OCI-LY3 (cell line): ENCODE measurements around the gene MPV17L2.
"Not testable (repeated sequence)": the region's sequence is repeated elsewhere in the genome, so short reads cannot be mapped to it uniquely, and the experiment has no call there.

ENCODE experiments used
- H2AFZ ChIP-seq: fragments of 200-600, 300-600 bp; shearing (Covaris generic); 2 replicates; pipeline ENCODE4 v1.6.0; 2014; ENCODE audit warnings: antibody characterized with exemption, low read depth, low read length
- H3K27ac ChIP-seq: fragments of 200-600, 300-600 bp; sonication (generic); 2 replicates; pipeline ENCODE4 v1.5.1; 2014; ENCODE audit warnings: mild to moderate bottlenecking, low read length, moderate library complexity, mixed read lengths
- H3K27me3 ChIP-seq: fragments of 200-600, 300-600 bp; sonication (generic); 2 replicates; pipeline ENCODE4 v1.6.1; 2014; ENCODE audit warnings: low read depth, low read length, mixed read lengths
- H3K36me3 ChIP-seq: fragments of 200-600, 300-600 bp; sonication (generic); replicated peaks from 2 replicates; pipeline ENCODE3; 2014; ENCODE audit warnings: low read depth, low read length, mixed read lengths
- H3K4me1 ChIP-seq: fragments of 300-600, 200-600 bp; sonication (generic); 2 replicates; pipeline ENCODE4 v1.6.1; 2014; ENCODE audit warnings: low read length, mixed read lengths
- H3K4me2 ChIP-seq: fragments of 200-600, 300-600 bp; sonication (generic); 2 replicates; pipeline ENCODE4 v1.6.1; 2014; ENCODE audit warnings: low read length, mixed read lengths
- H3K4me3 ChIP-seq: fragments of 300-600, 200-600 bp; sonication (generic); 2 replicates; pipeline ENCODE4 v1.5.1; 2014; ENCODE audit warnings: antibody characterized with exemption, mild to moderate bottlenecking, low read length, moderate library complexity
- H3K79me2 ChIP-seq: fragments of 300-600, 200-600 bp; shearing (Covaris generic); 2 replicates; pipeline ENCODE4 v1.6.1; 2014; ENCODE audit warnings: mild to moderate bottlenecking, low read length, mixed read lengths
- H3K9ac ChIP-seq: fragments of 300-600, 200-600 bp; shearing (Covaris generic); 2 replicates; pipeline ENCODE4 v1.6.0; 2014; ENCODE audit warnings: mild to moderate bottlenecking, low read length, moderate library complexity
- H3K9me3 ChIP-seq: fragments of 200-600, 300-600 bp; shearing (Covaris generic); 2 replicates; pipeline ENCODE4 v1.6.1; 2014; ENCODE audit warnings: low read length, mixed read lengths; ENCODE audit not compliant: insufficient read depth
- H4K20me1 ChIP-seq: fragments of 200-600, 300-600 bp; sonication (generic); 2 replicates; pipeline ENCODE4 v1.6.1; 2016; ENCODE audit warnings: low read length, mixed read lengths; ENCODE audit not compliant: insufficient read depth
- EZH2phosphoT487 ChIP-seq: fragments of 200-600 bp; shearing (Covaris generic); IDR thresholded peaks from 2 replicates; pipeline ENCODE4 v1.6.1; 2018; ENCODE audit warnings: antibody characterized with exemption, mixed run types, low read depth
- TF ChIP-seq, protein P1 (sequence below): fragments of 200-600, 300-600 bp; sonication (generic); IDR thresholded peaks from 2 replicates; pipeline ENCODE4 v1.5.1; 2014; ENCODE audit warnings: antibody characterized with exemption, low read length, low read depth

Gene MPV17L2

DNA sequence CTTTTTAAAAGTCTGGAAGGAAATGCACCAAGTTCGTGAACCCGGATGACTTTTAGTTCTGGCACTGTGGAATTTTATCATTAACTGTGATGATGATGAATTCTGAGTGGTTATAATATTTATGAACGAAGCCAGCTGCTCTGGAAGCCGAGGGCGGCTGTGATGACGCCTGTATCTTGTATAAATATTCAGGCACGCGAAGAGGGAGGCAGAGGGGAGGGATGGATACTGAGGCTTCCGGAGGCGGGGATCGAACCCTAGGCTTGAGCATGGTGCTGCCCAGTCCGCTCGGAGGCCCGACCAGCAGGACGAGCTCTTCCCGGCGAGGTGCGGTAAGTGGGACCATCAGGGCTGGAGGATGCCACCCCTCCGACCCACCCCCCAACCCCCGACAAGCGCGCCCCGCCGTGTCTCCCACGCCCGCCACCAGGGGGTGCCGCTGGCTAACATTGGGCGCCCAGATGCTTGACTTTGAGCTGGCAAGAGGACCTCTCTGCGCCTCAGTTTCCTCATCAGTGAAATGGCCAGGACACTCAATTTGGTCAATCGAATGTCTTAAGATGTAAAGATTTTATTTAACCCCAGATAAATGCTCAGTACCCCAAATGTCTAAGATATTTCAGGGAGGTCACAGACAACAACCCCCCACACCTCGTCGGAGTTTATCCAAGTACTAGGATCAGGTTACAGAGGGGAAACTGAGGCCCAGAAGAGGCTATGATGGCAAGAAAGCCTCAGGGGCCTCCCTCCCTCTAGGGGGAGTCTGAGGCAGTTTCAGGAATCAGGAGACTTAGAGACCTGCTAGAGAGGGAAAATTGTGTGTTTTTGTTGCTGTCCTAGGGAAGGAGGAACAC lies 15.3 kb downstream of the MPV17L2 start:
- Histone ChIP-seq H3K79me2 (peaks cover 2% of the 10 kb centered on the region; the same call in 1 of the 2 replicates), H3K4me2 (no peak overlapping the region), H3K4me3 (no peak overlapping the region), H3K4me1 (peaks cover 6% of the 10 kb centered on the region), H3K27ac (no peak overlapping the region), H3K9me3 (no peaks in the 10 kb centered on the region), H3K9ac (no peak overlapping the region), H4K20me1 (peaks cover under 1% of the 10 kb centered on the region; the same call in 1 of the 2 replicates), H3K27me3 (peaks cover 25% of the 10 kb centered on the region), H3K36me3 (no peaks in the 10 kb centered on the region), H2AFZ (no peak overlapping the region)
- TF ChIP-seq, protein P1, sequence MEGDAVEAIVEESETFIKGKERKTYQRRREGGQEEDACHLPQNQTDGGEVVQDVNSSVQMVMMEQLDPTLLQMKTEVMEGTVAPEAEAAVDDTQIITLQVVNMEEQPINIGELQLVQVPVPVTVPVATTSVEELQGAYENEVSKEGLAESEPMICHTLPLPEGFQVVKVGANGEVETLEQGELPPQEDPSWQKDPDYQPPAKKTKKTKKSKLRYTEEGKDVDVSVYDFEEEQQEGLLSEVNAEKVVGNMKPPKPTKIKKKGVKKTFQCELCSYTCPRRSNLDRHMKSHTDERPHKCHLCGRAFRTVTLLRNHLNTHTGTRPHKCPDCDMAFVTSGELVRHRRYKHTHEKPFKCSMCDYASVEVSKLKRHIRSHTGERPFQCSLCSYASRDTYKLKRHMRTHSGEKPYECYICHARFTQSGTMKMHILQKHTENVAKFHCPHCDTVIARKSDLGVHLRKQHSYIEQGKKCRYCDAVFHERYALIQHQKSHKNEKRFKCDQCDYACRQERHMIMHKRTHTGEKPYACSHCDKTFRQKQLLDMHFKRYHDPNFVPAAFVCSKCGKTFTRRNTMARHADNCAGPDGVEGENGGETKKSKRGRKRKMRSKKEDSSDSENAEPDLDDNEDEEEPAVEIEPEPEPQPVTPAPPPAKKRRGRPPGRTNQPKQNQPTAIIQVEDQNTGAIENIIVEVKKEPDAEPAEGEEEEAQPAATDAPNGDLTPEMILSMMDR = peak; percentile 82
- TF ChIP-seq EZH2phosphoT487 = no peak

DNA sequence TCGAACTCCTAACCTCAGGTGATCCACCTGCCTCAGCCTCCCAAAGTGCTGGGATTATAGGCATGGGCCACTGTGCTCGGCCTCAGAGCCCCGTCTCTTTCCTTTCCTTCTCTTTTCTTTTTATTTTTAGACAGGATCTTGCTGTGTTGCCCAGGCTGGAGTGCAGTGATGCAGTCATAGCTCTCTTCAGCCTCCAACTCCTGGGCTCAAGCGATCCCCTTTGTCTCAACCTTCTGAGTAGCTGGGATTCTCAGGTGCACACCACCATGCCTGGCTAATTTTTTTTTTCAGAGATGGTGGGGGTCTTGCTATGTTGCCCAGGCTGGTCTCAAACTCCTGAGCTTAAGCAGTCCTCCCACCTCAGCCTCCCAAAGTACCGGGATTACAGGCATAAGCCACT lies 16.9 kb downstream of the MPV17L2 start:
- not testable (repeated sequence) for H4K20me1 ChIP-seq, H3K36me3 ChIP-seq, H3K27ac ChIP-seq, H3K9me3 ChIP-seq, H3K9ac ChIP-seq, H3K4me1 ChIP-seq, H2AFZ ChIP-seq, H3K79me2 ChIP-seq, H3K4me3 ChIP-seq, H3K4me2 ChIP-seq
- H3K27me3 ChIP-seq = peaks cover 32% of the 10 kb centered on the region

DNA sequence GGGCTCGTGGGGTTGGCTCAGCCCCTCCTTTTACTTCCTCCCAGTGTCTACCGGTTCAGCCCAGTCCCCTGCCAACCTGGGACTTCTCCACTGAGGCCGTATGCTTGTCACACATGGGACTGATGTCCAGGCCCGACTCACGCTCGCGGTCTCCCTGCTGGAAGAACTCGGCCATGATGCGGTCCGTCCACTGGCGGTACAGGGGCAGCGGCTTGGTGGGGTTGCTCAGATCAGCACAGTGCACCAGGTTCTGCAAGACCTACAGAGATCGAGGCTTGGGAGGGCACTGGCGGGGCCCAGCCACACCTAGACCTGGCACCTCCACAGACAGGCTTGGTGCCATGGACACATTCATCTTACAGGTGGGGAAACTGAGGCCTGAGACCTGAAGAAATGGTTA lies 18.7 kb downstream of the MPV17L2 start:
- no peaks in the 10 kb centered on the region for H3K79me2 ChIP-seq
- H3K4me1 ChIP-seq = no peaks in the 10 kb centered on the region
- no peak overlapping the region for H3K27ac ChIP-seq
- H2AFZ ChIP-seq = no peak overlapping the region
- no peaks in the 10 kb centered on the region for H4K20me1 ChIP-seq
- no peak overlapping the region for H3K4me3 ChIP-seq
- no peak overlapping the region for H3K9ac ChIP-seq
- H3K9me3 ChIP-seq = no peaks in the 10 kb centered on the region
- no peaks in the 10 kb centered on the region for H3K36me3 ChIP-seq
- H3K4me2 ChIP-seq = no peak overlapping the region
- peaks cover 36% of the 10 kb centered on the region for H3K27me3 ChIP-seq
- no peak for TF ChIP-seq EZH2phosphoT487
- TF ChIP-seq, protein P1 = no peak

DNA sequence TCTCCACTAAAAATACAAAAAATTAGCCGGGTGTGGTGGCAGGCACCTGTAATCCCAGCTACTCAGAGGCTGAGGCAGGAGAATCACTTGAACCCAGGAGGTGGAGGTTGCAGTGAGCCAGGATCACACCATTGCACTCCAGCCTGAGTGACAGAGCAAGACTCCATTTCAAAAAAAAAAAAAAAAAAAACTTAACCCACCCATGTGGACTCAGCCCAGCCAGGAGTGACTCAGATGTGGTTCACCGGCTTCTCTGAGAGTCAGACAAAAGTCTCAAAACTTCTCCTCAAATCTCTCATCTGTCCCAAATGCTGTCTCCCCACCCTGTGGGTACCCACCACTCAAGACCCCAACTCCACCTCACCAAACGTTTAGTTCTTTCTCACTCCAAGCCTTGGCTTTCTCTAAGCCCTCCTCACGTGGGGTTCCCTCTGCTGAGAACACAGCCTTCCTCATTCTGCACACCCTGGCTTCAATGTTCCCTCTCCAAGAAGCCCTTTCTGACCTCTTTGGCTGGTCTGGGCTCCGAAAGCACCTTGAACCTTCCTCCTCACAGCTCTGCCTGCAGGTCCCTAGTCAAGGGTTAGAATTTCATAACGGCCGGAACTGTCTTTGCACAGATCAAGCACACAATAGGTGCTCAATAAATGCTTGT lies 21.9 kb downstream of the MPV17L2 start:
- H3K4me1 ChIP-seq = peaks cover 7% of the 10 kb centered on the region
- no peak overlapping the region for H3K9ac ChIP-seq
- no peaks in the 10 kb centered on the region for H3K36me3 ChIP-seq
- no peak overlapping the region for H3K4me3 ChIP-seq
- H3K79me2 ChIP-seq = no peaks in the 10 kb centered on the region
- TF ChIP-seq, protein P1 = no peak
- no peak for TF ChIP-seq EZH2phosphoT487
- H3K27me3 ChIP-seq = peaks cover 28% of the 10 kb centered on the region
- H3K27ac ChIP-seq = no peak overlapping the region
- no peak overlapping the region for H3K4me2 ChIP-seq
- H3K9me3 ChIP-seq = no peaks in the 10 kb centered on the region
- no peaks in the 10 kb centered on the region for H4K20me1 ChIP-seq
- no peak overlapping the region for H2AFZ ChIP-seq
